H1 (cell line): Measurements from ENCODE around the gene NTN1. TPM values are rescaled to one million over a fixed set of nuclear protein-coding genes. Genes with fewer than 3 reads are reported as not detected.

Experiments
- CTCF ChIA-PET: fragments of 300-600 bp; sonication (Branson Sonifier 250); formaldehyde crosslinking; loops from one replicate; lab custom pipeline; 2021; ENCODE audit not compliant: partially characterized antibody; lab: Charles Lee
- POLR2A ChIA-PET: fragments of 300-600 bp; sonication (Branson Sonifier 250); formaldehyde crosslinking; loops from one replicate; lab custom pipeline; 2021; ENCODE audit warnings: inconsistent platforms; ENCODE audit not compliant: partially characterized antibody; lab: Charles Lee
- DNase-seq, 2 experiments: peaks; one replicate each; pipeline versions ENCODE4 v3.0.0 to v3.0.0-alpha.2; 2010 to 2022; ENCODE audit warnings: low spot score in 2 of 2, low read depth in 1 of 2, mixed read lengths in 1 of 2
- FAIRE-seq: peaks from 2 replicates; lab custom pipeline; 2011; peaks lifted over from hg19 to GRCh38; lab: Jason Lieb, UNC
- H2AFZ ChIP-seq: 2 replicates; pipeline ENCODE4 v1.8.1; 2012; ENCODE audit warnings: low read length, inconsistent platforms
- H2AK5ac ChIP-seq: 2 replicates; pipeline ENCODE4 v1.6.1; 2013; ENCODE audit warnings: low read depth, low read length
- H2BK120ac ChIP-seq: replicated peaks from 2 replicates; pipeline ENCODE3; 2013; ENCODE audit warnings: low read depth, low read length, inconsistent platforms
- H2BK12ac ChIP-seq: 2 replicates; pipeline ENCODE4 v1.6.1; 2013; ENCODE audit warnings: low read depth, low read length
- H2BK15ac ChIP-seq: 2 replicates; pipeline ENCODE4 v1.6.1; 2013; ENCODE audit warnings: low read length
- H2BK20ac ChIP-seq: 2 replicates; pipeline ENCODE4 v1.6.1; 2013; ENCODE audit warnings: low read length
- H2BK5ac ChIP-seq: 2 replicates; pipeline ENCODE4 v1.6.1; 2013; ENCODE audit warnings: low read depth, low read length
- H3K14ac ChIP-seq: 2 replicates; pipeline ENCODE4 v1.6.1; 2013; ENCODE audit warnings: inconsistent platforms; ENCODE audit not compliant: insufficient read length
- H3K18ac ChIP-seq: 2 replicates; pipeline ENCODE4 v1.6.1; 2013; ENCODE audit warnings: low read length; ENCODE audit errors: extremely low read depth
- H3K23ac ChIP-seq: 2 replicates; pipeline ENCODE4 v1.6.1; 2013; ENCODE audit warnings: inconsistent platforms; ENCODE audit not compliant: insufficient read length
- H3K23me2 ChIP-seq: 2 replicates; pipeline ENCODE4 v1.6.1; 2013; ENCODE audit warnings: low read depth, low read length
- H3K27ac ChIP-seq: 2 replicates; pipeline ENCODE4 v1.6.1; 2011; ENCODE audit warnings: low read depth, low read length, inconsistent platforms
- H3K27me3 ChIP-seq, 4 experiments: replicated peaks in 1 of 4; 1 replicate in 1 of 4; 2 replicates in 3 of 4; pipeline versions ENCODE4 v1.6.1 to v1.8.1; 2011 to 2013; ENCODE audit warnings: low read length in 3 of 4, mild to moderate bottlenecking in 3 of 4, inconsistent platforms in 2 of 4, mixed read lengths in 2 of 4, moderate library complexity in 1 of 4; ENCODE audit not compliant: control insufficient read depth in 3 of 4, insufficient read depth in 3 of 4; ENCODE audit errors: extremely low read depth in 1 of 4
- H3K36me3 ChIP-seq, 4 experiments: 2 replicates each; pipeline versions ENCODE4 v1.6.1 to v1.8.1; 2011 to 2013; ENCODE audit warnings: mild to moderate bottlenecking in 4 of 4, low read length in 3 of 4, moderate library complexity in 2 of 4, control low read depth in 1 of 4, inconsistent platforms in 1 of 4; ENCODE audit not compliant: insufficient read depth in 4 of 4, control insufficient read depth in 2 of 4
- H3K4ac ChIP-seq: replicated peaks from 2 replicates; pipeline ENCODE3; 2013; ENCODE audit warnings: low read length, low read depth, mixed read lengths, inconsistent platforms; ENCODE audit not compliant: insufficient read length
- H3K4me1 ChIP-seq, 4 experiments: replicated peaks in 1 of 4; 1 replicate in 1 of 4; 2 replicates in 3 of 4; pipeline versions ENCODE4 v1.6.1 to v1.8.1; 2011 to 2013; ENCODE audit warnings: low read length in 3 of 4, inconsistent platforms in 2 of 4, mixed read lengths in 1 of 4; ENCODE audit not compliant: insufficient read depth in 4 of 4, control insufficient read depth in 3 of 4
- H3K4me2 ChIP-seq, 2 experiments: 2 replicates each; pipeline versions ENCODE4 v1.6.1 to v1.8.1; 2011 to 2013; ENCODE audit warnings: low read depth in 2 of 2, low read length in 2 of 2, control low read depth in 1 of 2, inconsistent platforms in 1 of 2, mild to moderate bottlenecking in 1 of 2; ENCODE audit not compliant: insufficient read depth in 1 of 2
- H3K4me3 ChIP-seq, 4 experiments: fragments of 200-600, 300-600 bp in 1 of 4; sonication (generic), shearing (Covaris generic), sonication (Bioruptor Twin) in 1 of 4; 2 replicates each; pipeline versions ENCODE4 v1.5.1 to v1.8.1; 2011 to 2016; ENCODE audit warnings: low read length in 4 of 4, low read depth in 3 of 4, control low read depth in 2 of 4, inconsistent platforms in 2 of 4, mild to moderate bottlenecking in 2 of 4, mixed read lengths in 1 of 4, moderate library complexity in 1 of 4; ENCODE audit not compliant: insufficient read depth in 2 of 4; ENCODE audit errors: extremely low read depth in 1 of 4
- H3K56ac ChIP-seq: replicated peaks from 2 replicates; pipeline ENCODE3; 2013; ENCODE audit warnings: low read depth, mild to moderate bottlenecking, mixed read lengths, low read length, inconsistent platforms; ENCODE audit not compliant: insufficient read length
- H3K79me1 ChIP-seq: 2 replicates; pipeline ENCODE4 v1.6.1; 2013; ENCODE audit warnings: low read depth, low read length, control low read depth
- H3K79me2 ChIP-seq, 2 experiments: 2 replicates each; pipeline versions ENCODE4 v1.6.1 to v1.8.1; 2012 to 2013; ENCODE audit warnings: low read length in 2 of 2, mild to moderate bottlenecking in 2 of 2, inconsistent platforms in 1 of 2; ENCODE audit not compliant: insufficient read depth in 2 of 2, control insufficient read depth in 1 of 2
- H3K9ac ChIP-seq, 4 experiments: replicated peaks in 1 of 4; 1 replicate in 1 of 4; 2 replicates in 3 of 4; pipeline versions ENCODE4 v1.6.1 to v1.8.1; 2011 to 2013; ENCODE audit warnings: low read depth in 3 of 4, low read length in 3 of 4, control low read depth in 2 of 4, mild to moderate bottlenecking in 2 of 4, moderate library complexity in 2 of 4, inconsistent platforms in 1 of 4; ENCODE audit errors: extremely low read depth in 1 of 4
- H3K9me3 ChIP-seq, 2 experiments: 2 replicates each; pipeline versions ENCODE4 v1.6.1 to v1.8.1; 2012 to 2013; ENCODE audit warnings: mild to moderate bottlenecking in 2 of 2, moderate library complexity in 2 of 2, control low read depth in 1 of 2, inconsistent platforms in 1 of 2, low read depth in 1 of 2, low read length in 1 of 2, mixed read lengths in 1 of 2; ENCODE audit not compliant: insufficient read depth in 2 of 2
- H4K20me1 ChIP-seq, 2 experiments: replicated peaks in 1 of 2; 2 replicates each; pipeline versions ENCODE3 to v1.8.1; 2011 to 2013; ENCODE audit warnings: inconsistent platforms in 2 of 2, low read length in 2 of 2, mild to moderate bottlenecking in 1 of 2; ENCODE audit not compliant: insufficient read depth in 2 of 2, control insufficient read depth in 1 of 2
- H4K5ac ChIP-seq: 2 replicates; pipeline ENCODE4 v1.6.1; 2013; ENCODE audit warnings: low read length, low read depth, mixed read lengths, inconsistent platforms; ENCODE audit not compliant: insufficient read length
- H4K8ac ChIP-seq: 2 replicates; pipeline ENCODE4 v1.8.0; 2013; ENCODE audit warnings: mild to moderate bottlenecking, moderate library complexity, low read length, inconsistent platforms; ENCODE audit not compliant: insufficient read depth; ENCODE audit errors: extremely low read depth
- H4K91ac ChIP-seq: replicated peaks from 2 replicates; pipeline ENCODE3; 2013; ENCODE audit warnings: low read length, mixed read lengths, inconsistent platforms; ENCODE audit not compliant: insufficient read length
- ASH2L ChIP-seq: fragments of 200-600, 300-600 bp; sonication (generic); IDR thresholded peaks from one replicate; pipeline ENCODE4 v1.7.1; 2017; ENCODE audit warnings: low read length
- EP300 ChIP-seq, 2 experiments: IDR thresholded peaks; 1 replicate in 1 of 2; 2 replicates in 1 of 2; pipeline ENCODE4 v1.6.1; 2011 to 2012; ENCODE audit warnings: low read depth in 2 of 2, low read length in 2 of 2, mild to moderate bottlenecking in 2 of 2, borderline replicate concordance in 1 of 2, inconsistent platforms in 1 of 2, moderate library complexity in 1 of 2
- EZH2 ChIP-seq: fragments of 200-600 bp; sonication (generic); IDR thresholded peaks from 2 replicates; pipeline ENCODE4 v1.7.1; 2012; ENCODE audit warnings: low read depth, mild to moderate bottlenecking, moderate library complexity, low read length, inconsistent platforms; ENCODE audit not compliant: severe bottlenecking
- FOSL1 ChIP-seq: IDR thresholded peaks from 2 replicates; pipeline ENCODE4 v1.6.1; 2011; ENCODE audit warnings: mild to moderate bottlenecking, low read depth, low read length, moderate library complexity; ENCODE audit not compliant: insufficient read depth
- KDM1A ChIP-seq: fragments of 200-600, 300-600 bp; sonication (generic); IDR thresholded peaks from 2 replicates; pipeline ENCODE4 v1.7.1; 2016; ENCODE audit warnings: mild to moderate bottlenecking, low read length, borderline replicate concordance
- KDM4A ChIP-seq: IDR thresholded peaks from one replicate; pipeline ENCODE4 v1.7.1; 2012; ENCODE audit warnings: low read depth, mild to moderate bottlenecking, moderate library complexity, low read length, inconsistent platforms; ENCODE audit not compliant: severe bottlenecking
- NRF1 ChIP-seq: IDR thresholded peaks from 2 replicates; pipeline ENCODE4 v1.6.1; 2011; ENCODE audit warnings: mild to moderate bottlenecking, low read depth, low read length, improper control_type of control experiment
- SP4 ChIP-seq: IDR thresholded peaks from 2 replicates; pipeline ENCODE4 v1.6.1; 2012; ENCODE audit warnings: low read length, inconsistent platforms
- TAF1 ChIP-seq: IDR thresholded peaks from 2 replicates; pipeline ENCODE4 v1.6.1; 2011; ENCODE audit warnings: mild to moderate bottlenecking, low read depth, low read length
- TEAD4 ChIP-seq: IDR thresholded peaks from 2 replicates; pipeline ENCODE4 v1.6.1; 2012; ENCODE audit warnings: low read depth, low read length, inconsistent platforms, mixed read lengths
- YY1 ChIP-seq: IDR thresholded peaks from 2 replicates; pipeline ENCODE4 v1.6.1; 2011; ENCODE audit warnings: low read depth, mild to moderate bottlenecking, low read length
- WGBS, 2 experiments: shearing (Covaris generic) in 1 of 2; methylation state at CpG; one replicate each; pipeline versions ENCODE4 v1.1.6 to v1.1.7; 2013 to 2015; ENCODE audit warnings: low lambda C conversion rate in 2 of 2, mixed read lengths in 2 of 2, inconsistent platforms in 1 of 2, low coverage in 1 of 2, missing lambda C conversion rate in 1 of 2; ENCODE audit not compliant: insufficient replicate concordance in 2 of 2, insufficient coverage in 1 of 2, insufficient read length in 1 of 2; ENCODE audit errors: extremely low coverage in 1 of 2, missing lambda C conversion rate in 1 of 2; 5-methylcytosine and 5-hydroxymethylcytosine counted together
- polyA plus RNA-seq, 7 experiments: library from polyadenylated mRNA; depleted of rRNA in 3 of 7; stranded (reverse) in 5 of 7; unstranded in 2 of 7; fragments of >200 nt in 5 of 7; fragments of 200-250 nt in 2 of 7; gene quantifications; 1 replicate in 5 of 7; 2 replicates in 1 of 7; 4 replicates in 1 of 7; pipeline versions ENCODE4 v1.2.1 to v1.2.3, GENCODE V29; 2011 to 2013; ENCODE audit warnings: missing spikeins in 2 of 7, mixed read lengths in 2 of 7
- total RNA-seq: library from RNA; stranded (reverse); fragmentation: NEBNext Ultra II Directional; extraction: Animal tissue kit (Norgen Biotek cat#: 25700); gene quantifications from 2 replicates; pipeline ENCODE4 v1.2.1, GENCODE V29; 2021
- TF ChIP-seq, protein P1 (sequence below), 3 experiments: IDR thresholded peaks; 1 replicate in 2 of 3; 2 replicates in 1 of 3; pipeline versions ENCODE4 v1.5.1 to v1.6.1; 2011; ENCODE audit warnings: low read length in 3 of 3, mild to moderate bottlenecking in 3 of 3, inconsistent platforms in 2 of 3, low read depth in 1 of 3, moderate library complexity in 1 of 3; ENCODE audit not compliant: insufficient read depth in 1 of 3; ENCODE audit errors: control extremely low read depth in 1 of 3

Gene NTN1
- total and polyA plus RNA-seq, 2 of the 8 experiments (the other 6 are each of a cell fraction or from before 2014, with no cell fraction given), result 2.0 to 2.3 TPM

DNA sequence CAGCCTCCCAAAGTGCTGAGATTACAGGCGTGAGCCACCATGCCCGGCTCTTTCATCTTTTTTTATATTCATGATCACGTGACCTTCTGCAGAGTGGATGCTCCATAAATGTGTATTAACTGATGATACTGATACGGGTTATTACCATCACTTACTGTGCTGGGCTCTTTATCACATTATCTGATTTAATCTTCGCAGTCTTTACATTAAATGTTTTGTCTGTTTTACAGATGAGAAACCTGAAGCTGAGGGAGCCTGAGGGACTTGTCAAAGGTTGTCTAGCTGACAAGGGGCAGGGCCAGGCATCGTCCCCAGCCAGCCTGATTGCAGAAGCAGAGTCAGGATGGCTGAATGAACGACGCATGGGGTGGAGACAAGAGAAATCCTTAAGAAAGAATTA is 104.4 kb downstream of the NTN1 start:
- Histone ChIP-seq H3K27me3 (no peaks in the 10 kb centered on the region), H3K79me2 (no peaks in the 10 kb centered on the region), H3K56ac (no peak overlapping the region), H3K4me3 (no peak overlapping the region), H3K14ac (no peak overlapping the region), H3K23ac (no peak overlapping the region), H3K9ac (no peak overlapping the region), H2BK20ac (no peak overlapping the region), H2BK15ac (no peak overlapping the region), H3K4me2 (no peak overlapping the region), H3K4me1 (peaks cover 0 to 6% (median 1%) of the 10 kb centered on the region in 4 experiments; a peak in 2 of 7 replicates), H3K36me3 (no peaks in the 10 kb centered on the region), H3K4ac (no peak overlapping the region), H2BK5ac (no peak overlapping the region), H3K23me2 (no peaks in the 10 kb centered on the region), H3K79me1 (no peaks in the 10 kb centered on the region), H3K18ac (no peak overlapping the region), H4K5ac (no peak overlapping the region), H4K20me1 (no peaks in the 10 kb centered on the region), H4K8ac (no peak overlapping the region), H2AFZ (no peak overlapping the region), H2BK120ac (no peak overlapping the region), H3K9me3 (no peaks in the 10 kb centered on the region), H2BK12ac (no peak overlapping the region), H2AK5ac (no peak overlapping the region), H3K27ac (no peak overlapping the region), H4K91ac (no peak overlapping the region)
- ChIA-PET CTCF (interaction anchor here (3.9 kb wide), 1 partner anchor 36 kb away, joined by 12 read pairs; no protein-coding TSS in a partner anchor), POLR2A (no interaction called here)
- FAIRE-seq, result no peak
- DNase-seq, result no peak
- 85% methylated on average over 8 of the region's 8 CpGs; no CpG with 5 or more reads in 1 of the 2 experiments for WGBS, 2 experiments
- TF ChIP-seq TAF1 (no peak), ASH2L (no peak), KDM4A (no peak), EP300 (IDR thresholded peaks at IDR 0.05; ENCODE audit: borderline replicate concordance in 1 of 2, low read depth in 2 of 2, low read length in 2 of 2) (no peak), YY1 (no peak), EZH2 (no peak), KDM1A (no peak), NRF1 (no peak), TEAD4 (no peak), SP4 (no peak), FOSL1 (no peak)
- TF ChIP-seq, protein P1, sequence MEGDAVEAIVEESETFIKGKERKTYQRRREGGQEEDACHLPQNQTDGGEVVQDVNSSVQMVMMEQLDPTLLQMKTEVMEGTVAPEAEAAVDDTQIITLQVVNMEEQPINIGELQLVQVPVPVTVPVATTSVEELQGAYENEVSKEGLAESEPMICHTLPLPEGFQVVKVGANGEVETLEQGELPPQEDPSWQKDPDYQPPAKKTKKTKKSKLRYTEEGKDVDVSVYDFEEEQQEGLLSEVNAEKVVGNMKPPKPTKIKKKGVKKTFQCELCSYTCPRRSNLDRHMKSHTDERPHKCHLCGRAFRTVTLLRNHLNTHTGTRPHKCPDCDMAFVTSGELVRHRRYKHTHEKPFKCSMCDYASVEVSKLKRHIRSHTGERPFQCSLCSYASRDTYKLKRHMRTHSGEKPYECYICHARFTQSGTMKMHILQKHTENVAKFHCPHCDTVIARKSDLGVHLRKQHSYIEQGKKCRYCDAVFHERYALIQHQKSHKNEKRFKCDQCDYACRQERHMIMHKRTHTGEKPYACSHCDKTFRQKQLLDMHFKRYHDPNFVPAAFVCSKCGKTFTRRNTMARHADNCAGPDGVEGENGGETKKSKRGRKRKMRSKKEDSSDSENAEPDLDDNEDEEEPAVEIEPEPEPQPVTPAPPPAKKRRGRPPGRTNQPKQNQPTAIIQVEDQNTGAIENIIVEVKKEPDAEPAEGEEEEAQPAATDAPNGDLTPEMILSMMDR (IDR thresholded peaks at IDR 0.05; ENCODE audit: control extremely low read depth in 1 of 3, insufficient read depth in 1 of 3, low read depth in 1 of 3, low read length in 3 of 3), result no peak
